Loucy (cell line): ENCODE data around the gene KRT37.

Source experiments
- CTCF ChIP-seq: fragments of 200-600 bp; sonication (generic); conservative IDR thresholded peaks from 2 replicates; pipeline ENCODE4 v1.5.1; 2014; ENCODE audit warnings: mild to moderate bottlenecking, antibody characterized with exemption, low read length
- EZH2phosphoT487 ChIP-seq: fragments of 200-600 bp; IDR thresholded peaks from 2 replicates; pipeline ENCODE4 v1.6.1; 2018; ENCODE audit warnings: antibody characterized with exemption, mild to moderate bottlenecking, moderate library complexity, borderline replicate concordance

DNA sequence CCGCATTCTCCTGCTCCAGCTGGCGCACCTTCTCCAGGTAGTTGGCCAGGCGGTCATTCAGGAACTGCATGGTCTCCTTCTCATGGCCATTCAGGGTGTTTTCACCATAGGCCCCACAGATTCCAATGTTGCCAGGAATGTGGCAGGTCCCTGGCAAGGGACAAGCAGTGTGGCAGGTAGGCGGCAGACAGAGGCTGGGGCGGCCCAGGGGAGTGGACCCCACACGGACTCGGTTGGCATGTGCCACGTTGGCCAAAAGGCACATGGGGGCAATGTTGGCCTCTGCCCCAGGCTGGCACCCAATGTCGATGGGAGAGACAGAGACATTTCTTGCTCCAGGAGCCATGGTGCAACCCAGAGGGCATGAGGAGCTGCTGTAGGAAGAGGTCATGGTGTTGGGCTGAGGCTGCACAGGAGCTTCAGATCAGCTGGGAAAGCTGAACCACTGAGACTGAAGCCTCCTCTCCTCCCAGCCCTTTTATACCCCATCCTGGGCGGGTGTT lies 16.2 kb upstream of the KRT37 start, which contains the start of gene KRT38:
- no peak for TF ChIP-seq CTCF
- no peak for TF ChIP-seq EZH2phosphoT487
